Coronary artery (tissue), 2 donors: Measurements from ENCODE around the gene SLC4A7.

Experiments used
- DNase-seq: peaks from one replicate; pipeline ENCODE4 v3.0.0-alpha.2; 2017; ENCODE audit warnings: low spot score
- H3K27ac ChIP-seq, 2 donors: fragments of 200-600 bp; sonication (generic); one replicate each; pipeline ENCODE4 v1.5.1; 2016 to 2019
- H3K4me3 ChIP-seq: fragments of 200-600 bp; sonication (generic); 2 replicates; pipeline ENCODE4 v1.5.1; 2016; ENCODE audit warnings: mild to moderate bottlenecking, moderate library complexity
- TF ChIP-seq, protein P1 (sequence below): fragments of 200-600 bp; sonication (generic); IDR thresholded peaks from one replicate; pipeline ENCODE4 v1.5.1; 2019; ENCODE audit warnings: antibody characterized with exemption

The SLC4A7 gene

DNA sequence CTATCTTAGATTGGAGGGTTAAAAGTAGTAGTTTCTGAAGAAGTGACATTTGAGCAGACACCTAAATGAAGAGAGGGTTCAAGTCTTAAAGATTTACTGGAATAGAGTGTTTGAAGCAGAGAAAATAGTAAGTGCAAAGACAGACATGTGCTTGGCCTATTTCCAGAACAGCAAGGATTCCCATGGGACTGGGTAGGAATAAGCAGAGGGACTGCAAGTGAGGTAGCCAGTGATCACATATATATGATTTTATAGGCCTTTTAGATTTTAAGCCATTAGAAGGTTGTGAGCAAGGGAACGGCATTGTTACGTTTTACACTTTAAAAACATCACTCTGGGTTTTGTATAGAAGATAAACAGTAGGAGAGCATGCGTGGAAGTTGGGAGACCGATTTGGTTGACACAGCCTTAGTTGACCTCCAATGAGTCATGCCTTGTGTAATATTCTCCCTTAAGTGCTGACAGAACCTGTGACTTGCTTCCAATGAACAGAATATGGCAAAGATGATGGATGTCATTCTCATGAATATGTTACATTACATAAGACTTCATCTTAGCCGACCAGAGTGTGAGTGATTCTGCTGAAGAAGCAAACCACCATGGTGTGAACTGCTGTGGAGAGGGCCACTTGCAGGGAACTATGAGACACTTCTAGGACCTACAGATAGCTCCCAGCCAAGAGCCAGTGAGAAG lies 37.1 kb upstream of the SLC4A7 start:
- Histone ChIP-seq H3K27ac (peak overlapping the region; percentile 63 to 75), H3K4me3 (no peak overlapping the region)
- DNase-seq = no peak
- TF ChIP-seq, protein P1, sequence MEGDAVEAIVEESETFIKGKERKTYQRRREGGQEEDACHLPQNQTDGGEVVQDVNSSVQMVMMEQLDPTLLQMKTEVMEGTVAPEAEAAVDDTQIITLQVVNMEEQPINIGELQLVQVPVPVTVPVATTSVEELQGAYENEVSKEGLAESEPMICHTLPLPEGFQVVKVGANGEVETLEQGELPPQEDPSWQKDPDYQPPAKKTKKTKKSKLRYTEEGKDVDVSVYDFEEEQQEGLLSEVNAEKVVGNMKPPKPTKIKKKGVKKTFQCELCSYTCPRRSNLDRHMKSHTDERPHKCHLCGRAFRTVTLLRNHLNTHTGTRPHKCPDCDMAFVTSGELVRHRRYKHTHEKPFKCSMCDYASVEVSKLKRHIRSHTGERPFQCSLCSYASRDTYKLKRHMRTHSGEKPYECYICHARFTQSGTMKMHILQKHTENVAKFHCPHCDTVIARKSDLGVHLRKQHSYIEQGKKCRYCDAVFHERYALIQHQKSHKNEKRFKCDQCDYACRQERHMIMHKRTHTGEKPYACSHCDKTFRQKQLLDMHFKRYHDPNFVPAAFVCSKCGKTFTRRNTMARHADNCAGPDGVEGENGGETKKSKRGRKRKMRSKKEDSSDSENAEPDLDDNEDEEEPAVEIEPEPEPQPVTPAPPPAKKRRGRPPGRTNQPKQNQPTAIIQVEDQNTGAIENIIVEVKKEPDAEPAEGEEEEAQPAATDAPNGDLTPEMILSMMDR = no peak

DNA sequence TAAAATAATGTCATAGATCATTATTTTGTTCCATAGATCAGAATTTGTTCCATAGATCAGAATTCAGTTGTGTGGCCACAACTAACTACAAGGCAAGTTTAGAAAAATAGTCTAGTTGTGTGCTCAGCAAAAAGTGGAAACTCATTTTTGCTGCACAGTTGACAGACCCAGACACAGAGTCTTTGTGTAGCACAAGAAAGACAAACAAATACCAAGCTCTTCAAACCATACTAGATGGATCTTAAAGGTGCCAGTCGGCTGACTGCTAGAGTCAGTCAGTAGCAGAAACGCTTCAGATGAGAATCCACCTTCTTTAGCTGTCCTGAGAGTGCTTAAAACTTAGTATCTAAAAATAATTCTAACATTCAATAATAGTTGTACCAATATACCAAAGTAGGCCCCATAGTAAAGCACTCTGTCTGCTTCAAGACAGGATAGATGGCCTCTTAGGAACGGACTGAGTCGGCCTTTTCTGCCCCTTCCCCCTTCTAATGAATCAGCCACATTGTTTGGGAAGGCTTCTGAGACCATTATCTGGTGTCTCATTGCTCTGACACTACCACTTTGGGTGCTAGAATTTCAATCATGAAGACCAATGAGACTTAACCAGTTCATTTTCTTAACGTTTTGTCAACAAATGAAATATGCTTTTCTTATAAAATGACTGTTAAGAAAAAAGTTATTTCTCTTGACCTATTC lies 27.7 kb upstream of the SLC4A7 start:
- no peak for DNase-seq
- no peak overlapping the region for H3K4me3 ChIP-seq
- TF ChIP-seq, protein P1 = no peak
- no peak overlapping the region for H3K27ac ChIP-seq

DNA sequence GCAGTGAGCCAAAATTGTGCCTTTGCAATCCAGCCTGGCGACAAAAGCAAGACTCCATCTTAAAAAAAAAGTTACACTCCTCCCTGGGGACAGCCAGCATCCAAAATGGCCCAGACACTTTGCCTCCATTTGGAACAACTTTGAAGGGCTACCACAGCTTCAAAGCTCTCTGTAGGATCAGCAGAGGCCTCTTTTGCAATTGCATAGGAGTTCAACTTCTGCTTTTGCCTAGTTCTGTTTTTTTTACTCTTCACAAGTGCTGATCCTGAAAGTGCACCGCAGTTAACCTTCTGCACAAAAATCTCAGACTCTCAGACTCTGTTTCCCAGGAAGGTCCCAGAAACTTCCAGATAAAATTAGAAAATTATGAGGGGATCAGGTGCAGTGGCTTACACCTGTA lies 25.2 kb upstream of the SLC4A7 start:
- TF ChIP-seq, protein P1 = no peak
- Histone ChIP-seq H3K4me3 (no peak overlapping the region), H3K27ac (no peak overlapping the region)
- DNase-seq = no peak

DNA sequence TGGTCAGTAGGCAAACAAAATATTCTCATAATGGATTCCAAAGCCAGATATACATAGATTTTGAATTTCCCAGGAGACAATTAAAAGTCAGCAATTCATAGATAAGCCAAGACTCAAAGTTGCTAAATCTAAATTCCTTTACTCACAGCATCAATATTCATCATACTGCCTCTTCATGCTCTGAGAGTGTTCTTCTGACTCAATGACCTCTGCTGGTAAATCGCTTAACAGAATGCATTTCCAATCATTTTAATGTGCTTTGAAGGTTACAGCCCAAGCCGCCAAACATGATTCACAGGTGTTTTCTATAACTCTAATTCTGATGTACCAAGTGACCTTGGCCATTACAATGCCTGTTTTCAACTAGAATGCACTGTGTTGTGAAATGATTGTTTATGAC lies 24.2 kb upstream of the SLC4A7 start:
- TF ChIP-seq, protein P1 = no peak
- Histone ChIP-seq H3K27ac (no peak overlapping the region), H3K4me3 (no peak overlapping the region)
- no peak for DNase-seq

DNA sequence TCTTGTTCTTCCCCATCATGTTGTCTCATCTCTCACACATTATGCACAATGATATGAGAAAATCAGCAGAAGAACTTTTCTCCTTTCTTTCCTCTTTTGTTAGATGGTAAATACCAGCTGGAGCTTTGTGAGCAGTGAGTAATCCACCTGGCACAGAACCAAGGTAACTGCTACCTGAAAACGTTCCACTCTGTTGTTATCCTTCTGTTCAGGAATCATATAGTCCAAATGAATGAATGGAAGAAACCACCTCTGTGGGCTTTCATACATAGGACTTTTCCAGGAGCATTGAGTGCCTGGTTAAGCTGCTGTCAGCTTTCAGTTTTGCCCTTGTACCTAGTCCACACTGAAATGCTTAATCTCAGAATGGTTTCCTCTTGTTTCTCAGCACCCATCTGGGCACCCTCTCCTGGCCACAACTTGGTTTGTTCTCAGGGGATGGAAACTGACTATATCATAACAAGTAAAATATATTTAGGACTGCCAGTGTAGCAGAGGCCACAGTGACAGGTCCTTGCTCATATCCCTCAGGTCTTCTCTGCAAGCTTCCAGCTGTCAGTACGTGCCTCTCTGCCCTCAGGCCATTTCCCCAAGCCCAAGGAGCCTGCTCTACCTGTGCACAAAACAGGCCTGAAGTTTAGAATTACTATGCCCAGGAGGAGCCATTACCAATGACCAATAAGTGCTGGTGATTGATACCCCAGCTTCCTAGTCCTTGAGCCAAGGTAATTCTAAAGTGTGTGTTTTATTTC lies 23.5 kb upstream of the SLC4A7 start:
- TF ChIP-seq, protein P1 = no peak
- DNase-seq = no peak
- Histone ChIP-seq H3K27ac (no peak overlapping the region), H3K4me3 (no peak overlapping the region)

DNA sequence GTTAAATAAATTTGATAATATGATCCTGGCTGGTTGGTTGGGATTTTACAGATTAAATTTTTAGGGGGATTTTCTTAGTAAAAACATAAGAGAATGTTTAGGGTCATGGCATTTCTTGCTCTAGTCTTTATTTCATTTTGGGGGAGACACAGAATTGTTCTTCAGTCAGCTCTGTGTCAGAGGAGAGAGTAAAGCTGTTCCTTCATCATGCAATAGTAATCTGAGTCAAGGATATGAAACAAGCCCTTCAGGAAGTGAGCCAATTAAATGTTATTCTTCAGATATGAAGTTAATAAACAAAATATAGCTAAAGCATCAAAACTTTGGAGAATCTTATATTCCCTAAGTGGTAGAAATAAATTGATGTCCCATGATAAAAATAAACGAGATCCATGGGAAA lies 22.9 kb upstream of the SLC4A7 start:
- H3K4me3 ChIP-seq = no peak overlapping the region
- TF ChIP-seq, protein P1 = no peak
- no peak overlapping the region for H3K27ac ChIP-seq
- no peak for DNase-seq
